SK-N-DZ (cell line): ENCODE data around the gene ADARB2.
"Not testable (repeated sequence)": the region's sequence is repeated elsewhere in the genome, so short reads cannot be mapped to it uniquely, and the experiment has no call there.

Experiments used
- DNase-seq: peaks from one replicate; pipeline ENCODE4 v3.0.0-alpha.2; 2015; ENCODE audit warnings: low spot score

ADARB2 gene

DNA sequence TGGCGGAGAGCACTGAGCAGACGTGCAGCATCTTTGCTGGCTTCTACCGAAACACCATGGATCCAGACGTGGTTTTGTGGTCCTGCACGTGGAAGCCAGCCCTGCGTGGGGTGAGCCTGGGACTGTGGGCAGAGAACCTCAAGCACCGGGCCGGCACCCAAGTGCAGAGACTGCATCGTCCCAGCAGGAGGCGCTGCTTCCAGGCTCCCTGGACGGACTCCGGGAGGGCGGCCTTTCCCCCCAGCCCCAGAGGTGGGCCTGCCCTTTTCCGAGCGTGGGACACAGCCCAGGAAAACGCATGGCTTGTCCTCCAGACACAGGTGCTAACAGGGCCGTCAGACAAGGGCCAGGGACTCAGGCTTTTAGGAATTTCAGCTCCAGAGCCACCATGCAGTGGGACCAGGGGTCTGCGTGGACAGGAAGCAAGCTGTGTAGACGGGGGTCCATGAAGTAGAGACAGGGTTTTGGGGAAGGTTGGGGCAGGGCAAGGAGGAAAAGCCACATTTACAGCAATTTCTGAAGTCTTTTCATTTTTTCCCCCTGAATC, 377.2 kb downstream of the ADARB2 start:
- DNase-seq: peak; percentile 26

DNA sequence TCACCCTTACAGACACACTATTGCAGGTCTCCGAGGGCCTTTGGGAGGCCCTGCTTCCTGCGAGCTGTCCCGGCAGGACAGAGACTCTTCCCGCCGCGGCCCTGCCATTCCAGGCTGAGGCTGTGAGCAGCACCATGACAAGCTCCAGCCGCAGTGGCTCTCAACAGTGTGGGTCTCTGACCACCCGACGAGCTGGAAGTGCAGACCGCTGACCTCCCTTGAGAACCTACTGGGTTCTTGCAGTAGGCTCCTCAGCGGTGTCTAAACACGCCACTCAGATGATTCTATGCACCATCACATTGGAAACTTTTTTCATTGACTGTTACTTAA, 377.7 kb downstream of the ADARB2 start:
- DNase-seq: no peak

DNA sequence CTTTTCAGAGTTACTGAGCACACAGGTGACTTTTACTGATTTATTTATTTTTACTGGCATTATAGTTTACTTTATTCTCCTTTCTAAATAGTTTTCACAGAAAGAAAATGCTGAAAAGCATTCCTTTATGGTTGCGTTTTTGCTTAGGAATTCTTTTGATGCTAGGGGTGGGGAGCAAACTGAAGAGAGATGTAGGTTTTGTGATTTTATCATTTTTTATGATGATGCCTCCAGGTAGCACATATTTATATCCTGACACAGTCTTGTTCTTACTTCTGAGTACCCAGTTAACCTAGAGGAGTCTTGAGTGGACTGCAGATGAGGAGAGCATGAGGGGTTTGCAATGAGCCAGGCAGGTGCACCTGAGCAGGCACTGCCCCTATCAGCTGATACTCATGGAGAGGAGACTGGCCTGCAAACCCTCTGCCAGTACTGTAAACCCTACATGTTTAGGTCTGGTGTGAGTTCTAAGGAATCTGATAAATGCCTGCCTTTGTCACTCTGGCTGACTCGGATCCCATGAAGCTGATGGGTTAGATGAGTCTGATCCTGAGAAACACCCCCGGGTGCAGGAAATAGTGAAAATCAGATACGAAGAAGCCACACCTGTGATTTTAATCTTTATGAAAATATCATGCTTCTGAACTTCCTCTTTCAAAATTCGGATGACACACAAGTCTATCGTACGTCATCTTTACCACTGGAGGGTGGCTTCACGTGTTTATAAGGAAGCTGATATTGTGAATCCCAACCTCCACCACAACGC, 378.3 kb downstream of the ADARB2 start:
- DNase-seq: no peak

DNA sequence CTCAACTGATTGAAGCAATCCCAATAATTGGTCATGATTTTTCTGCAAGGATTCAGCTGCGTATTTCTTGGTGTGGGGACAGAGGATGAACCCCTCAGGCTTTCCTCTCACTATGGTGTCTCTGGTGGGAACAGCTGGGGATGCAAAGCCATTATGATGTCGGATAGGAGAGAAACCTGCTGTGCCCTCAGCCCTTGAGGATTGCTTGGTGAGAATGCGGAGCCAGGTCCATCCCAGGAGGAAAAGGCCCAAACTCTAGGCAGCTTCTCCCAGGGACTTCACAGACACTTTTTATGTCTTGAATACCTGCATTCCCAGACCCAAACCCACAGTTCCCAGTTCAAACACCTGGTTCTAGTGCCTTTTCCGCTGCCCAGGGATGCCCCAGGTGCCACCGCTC, 379.2 kb downstream of the ADARB2 start:
- DNase-seq: no peak

DNA sequence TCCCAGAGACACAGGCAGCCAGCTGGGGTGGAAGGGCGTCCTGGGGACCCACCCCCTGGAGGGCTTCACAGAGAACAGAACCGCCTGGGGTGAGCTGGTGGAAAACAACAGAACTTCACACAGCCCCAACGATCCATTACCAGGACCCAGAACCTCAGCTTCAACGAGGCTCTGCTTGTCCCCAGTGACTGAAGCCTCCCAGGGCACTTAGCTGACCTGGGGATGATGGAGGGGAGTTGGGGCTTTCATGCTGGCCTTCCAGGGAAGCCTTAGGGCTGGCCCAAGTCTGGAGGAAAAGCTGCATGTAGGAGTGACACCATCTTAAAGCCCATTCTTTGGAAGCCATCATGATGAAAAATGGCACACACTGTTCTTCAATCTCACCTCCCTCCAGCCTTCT, 381.0 kb downstream of the ADARB2 start:
- DNase-seq: no peak

DNA sequence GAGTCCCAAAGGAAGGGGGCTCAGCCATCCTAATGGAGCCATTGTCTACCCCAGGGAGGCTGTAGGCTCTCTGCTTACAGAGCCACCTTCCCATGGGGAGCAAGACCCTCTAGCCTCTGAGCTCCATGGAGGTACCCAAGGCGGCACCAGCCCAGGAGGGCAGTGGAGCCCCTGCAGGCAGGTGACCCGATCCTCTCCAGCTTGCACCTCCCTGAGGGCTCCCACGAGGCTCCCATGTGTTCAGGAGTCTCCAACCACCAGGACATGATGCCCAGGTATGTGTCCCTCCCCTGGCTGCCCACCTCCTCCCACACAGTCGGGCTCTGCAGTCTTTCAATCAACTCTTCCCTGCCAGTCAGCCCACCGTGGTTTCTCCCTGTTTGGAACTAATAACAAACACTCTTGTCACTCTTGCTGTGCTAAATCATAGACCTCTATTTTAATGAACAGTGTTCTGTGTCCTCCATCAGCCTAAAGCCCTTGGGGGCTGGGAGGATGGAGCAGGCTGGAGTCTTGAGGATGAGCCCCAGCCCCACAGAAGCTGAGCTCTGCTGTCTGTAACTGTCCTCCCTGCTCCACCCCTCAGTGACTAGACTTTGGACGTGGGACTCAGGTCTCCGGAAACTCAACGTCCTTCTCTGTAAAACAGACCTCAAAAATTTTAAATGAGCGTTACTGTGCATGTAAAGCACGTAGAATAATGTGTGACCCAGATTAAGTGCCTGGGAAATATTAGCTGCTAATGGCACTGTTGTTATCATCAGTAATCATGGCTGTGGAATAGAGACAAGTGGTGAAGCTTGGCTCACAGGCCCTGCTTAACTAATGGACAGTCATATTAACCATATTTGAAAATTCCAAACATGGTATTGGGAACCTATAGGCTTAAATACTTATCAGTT, 382.3 kb downstream of the ADARB2 start:
- no peak for DNase-seq

DNA sequence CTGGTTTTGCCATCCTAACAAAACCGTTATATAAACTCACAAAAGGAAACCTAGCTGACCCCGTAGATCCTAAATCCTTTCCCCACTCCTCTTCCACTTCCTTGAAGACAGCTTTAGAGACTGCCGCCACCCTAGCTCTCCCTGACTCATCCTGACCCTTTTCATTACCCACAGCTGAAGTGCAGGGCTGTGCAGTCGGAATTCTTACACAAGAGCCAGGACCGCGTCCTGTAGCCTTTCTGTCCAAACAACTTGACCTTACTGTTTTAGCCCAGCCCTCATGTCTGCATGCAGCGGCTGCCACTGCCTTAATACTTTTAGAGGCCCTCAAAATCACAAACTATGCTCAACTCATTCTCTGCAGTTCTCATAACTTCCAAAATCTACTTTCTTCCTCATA, 385.0 kb downstream of the ADARB2 start:
- DNase-seq: not testable (repeated sequence)

DNA sequence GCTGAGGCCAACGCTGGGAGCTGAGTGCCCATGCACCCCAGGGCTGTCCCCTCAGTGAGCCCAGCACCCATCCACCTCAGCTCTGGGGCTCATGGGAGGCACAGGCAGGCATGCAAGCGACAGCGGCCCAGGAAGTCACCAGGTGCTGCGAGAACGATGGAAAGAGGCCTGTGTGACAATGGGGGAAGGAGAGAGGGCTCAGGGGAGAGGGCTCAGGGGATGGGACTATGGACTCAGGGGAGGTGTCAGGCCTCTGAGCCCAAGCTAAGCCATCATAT, 388.6 kb downstream of the ADARB2 start:
- no peak for DNase-seq

DNA sequence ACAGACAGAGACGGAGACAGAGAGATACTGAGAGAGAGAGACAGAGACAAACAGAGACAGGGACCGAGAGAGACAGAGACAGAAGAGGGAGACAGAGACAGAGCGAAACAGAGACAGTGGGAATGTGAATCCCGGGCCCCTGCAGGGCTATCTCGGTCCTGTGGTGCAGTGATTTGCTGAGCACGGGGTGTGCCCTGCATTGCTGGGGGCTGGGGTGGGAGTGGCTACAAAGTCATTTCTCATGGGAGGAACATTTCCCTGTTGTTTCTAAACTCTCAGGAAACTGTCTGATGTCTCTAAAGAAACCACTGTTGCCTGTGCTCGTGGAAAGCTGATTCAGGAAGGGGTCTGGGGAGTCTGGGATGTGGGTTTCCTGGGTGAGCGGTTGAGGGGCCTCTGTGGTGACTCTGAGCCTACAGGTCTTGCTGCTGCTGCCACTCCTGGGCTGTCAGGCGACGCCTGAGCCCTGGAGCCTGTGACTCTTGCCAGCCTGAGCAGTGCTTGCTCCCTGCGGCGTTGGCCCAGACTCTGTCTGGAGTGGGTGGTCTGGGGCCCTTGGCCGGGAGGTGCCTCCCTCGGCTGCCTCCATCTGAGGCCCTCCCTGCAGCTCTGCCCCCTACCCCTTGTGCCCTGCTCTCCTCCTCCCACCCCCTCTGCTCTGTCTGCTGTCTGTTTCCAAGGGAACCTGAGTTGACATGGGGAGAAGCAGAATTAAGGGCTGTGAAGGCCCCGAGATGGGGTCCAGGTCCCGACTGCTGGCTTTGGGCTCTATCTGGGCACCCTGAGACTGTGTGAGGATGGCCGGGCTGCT, 389.2 kb downstream of the ADARB2 start:
- DNase-seq: no peak

DNA sequence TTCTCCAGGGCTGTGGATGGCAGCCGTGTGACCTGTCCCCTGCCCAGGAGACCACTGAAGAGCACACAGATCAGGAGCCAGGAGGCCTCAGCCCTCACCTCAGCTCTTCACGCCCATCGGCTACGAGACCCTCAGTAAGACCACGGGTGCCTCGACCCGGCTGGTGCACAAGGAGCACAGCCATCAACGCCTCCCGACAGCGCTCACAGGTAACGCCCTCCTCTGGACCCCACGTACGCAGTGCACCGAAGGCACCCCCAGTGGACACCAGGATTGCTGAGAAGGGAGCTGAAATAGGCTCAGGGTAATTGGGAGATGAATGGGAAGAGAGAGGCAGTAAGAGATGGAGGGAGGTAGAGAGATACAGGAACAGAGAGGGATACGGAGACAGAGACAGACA, 389.8 kb downstream of the ADARB2 start:
- no peak for DNase-seq

DNA sequence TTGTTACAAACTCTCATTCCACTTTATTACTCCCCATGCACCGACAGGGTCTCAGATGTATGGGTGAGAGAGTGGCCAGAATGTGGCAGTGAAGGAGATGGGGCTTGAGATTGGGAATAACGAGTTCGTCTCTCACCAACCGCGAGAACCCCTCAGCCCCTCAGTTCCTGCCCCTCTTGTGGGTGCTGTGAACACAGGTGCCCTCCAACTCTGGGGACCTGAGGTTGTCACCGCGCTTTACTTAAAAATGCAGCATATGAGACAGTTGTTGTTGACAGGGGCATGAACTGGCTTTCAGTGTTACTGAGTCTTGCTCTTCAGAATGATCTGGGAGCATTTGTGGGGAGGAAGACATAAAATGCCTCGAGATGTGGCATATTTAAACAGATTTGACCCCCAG, 391.1 kb downstream of the ADARB2 start:
- no peak for DNase-seq

DNA sequence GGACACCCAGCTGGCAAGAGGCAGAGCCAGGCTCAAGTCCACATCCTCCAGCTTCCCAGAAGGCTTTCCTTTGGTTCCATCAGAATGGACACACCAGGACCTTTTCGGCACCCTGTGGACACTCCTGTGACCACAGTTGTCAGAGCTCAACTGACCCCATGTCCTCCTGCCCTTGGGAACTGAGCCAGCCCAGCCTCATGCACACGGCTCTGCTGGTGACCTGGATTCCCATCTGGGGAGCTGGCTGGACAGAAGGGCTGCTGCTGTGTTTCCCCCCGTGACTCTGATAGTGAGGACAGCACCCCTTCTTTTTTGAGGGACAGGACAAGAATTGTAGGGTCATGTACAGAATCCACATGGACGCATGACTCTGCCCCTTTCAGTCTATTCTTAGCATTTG, 392.0 kb downstream of the ADARB2 start:
- no peak for DNase-seq

DNA sequence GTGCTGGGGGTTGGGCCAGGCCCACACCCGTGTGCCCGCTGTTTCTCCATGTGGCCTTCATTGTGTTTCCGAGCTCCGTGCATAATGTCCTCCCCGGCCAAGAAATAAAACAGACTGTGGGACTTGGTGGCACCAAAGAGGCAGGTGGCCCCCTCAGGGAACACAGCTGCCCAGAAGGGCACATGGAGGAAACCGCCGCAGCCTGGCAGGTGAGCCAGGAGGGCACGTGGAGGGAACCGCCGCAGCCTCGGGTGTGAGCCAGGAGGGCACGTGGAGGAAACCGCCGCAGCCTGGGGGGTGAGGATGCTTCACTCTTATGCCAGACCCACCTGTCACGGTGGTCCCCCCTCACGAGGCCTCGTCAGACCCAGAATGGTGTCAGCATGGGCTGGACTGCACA, 392.5 kb downstream of the ADARB2 start:
- DNase-seq: no peak

DNA sequence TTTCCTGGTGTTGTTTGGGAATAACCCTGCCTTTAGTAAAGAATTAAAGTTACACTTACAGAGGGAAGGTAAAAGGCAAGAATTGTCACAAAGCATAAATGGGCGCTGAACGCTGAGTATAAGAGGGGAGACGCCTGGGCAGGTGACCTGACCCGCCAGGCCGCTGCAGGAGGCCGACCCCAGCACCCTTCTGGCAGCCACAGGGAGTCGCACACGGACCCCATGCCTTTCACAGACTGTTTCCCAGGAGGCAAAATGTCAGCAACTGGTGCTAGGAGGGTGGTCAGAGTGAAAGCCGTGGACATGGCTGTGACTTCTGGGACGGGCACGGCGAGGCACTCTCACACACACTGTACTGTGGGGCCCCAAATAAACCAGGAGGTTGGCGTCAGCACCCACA, 392.9 kb downstream of the ADARB2 start:
- no peak for DNase-seq

DNA sequence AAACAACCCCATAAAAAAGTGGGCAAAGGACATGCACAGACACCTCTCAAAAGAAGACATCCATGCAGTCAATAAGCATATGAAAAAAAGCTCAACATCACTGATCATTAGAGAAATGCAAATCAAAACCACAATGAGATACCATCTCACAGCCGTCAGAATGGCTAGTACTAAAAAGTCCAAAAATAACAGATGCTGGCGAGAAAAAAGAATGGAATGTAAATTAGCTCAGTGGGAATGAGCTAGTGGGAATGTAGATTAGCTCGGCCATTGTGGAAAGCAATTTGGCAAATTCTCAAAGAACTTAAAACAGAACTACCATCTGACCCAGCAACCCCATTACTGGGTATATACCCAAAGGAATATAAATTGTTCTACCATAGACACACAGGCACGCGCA, 394.1 kb downstream of the ADARB2 start:
- no peak for DNase-seq

DNA sequence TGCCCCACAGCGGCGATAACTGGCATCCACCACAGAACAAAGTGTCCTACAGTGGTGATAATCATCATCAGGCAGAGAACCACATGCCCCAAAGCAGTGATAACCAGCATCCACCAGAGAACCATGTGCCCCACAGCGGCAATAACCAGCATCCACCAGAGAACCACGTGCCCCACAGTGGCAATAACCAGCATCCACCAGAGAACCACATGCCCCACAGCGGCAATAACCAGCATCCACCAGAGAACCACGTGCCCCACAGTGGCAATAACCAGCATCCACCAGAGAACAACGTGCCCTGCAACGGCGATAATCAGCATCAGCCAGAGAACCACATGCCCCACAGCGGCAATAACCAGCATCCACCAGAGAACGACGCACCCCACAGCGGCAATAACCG, 396.3 kb downstream of the ADARB2 start:
- not testable (repeated sequence) for DNase-seq

DNA sequence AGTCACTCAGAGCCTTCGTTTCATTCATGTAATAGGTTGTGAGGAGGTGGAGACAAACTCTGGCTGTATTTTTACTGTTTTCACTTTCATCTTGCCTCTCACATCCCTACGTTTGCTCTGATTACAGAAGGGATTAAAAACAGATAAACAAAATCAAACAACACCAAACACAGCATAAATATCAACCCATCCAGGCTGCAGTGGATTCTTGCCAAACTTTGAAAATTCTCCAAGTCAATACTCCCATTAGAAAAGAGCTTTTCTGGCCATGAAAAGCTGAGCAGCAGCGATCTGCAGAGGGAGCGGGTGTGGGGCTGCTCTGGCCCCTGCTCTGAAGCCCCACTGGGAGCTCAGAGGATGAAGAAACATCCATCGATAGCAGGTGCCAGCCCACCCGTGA, 397.9 kb downstream of the ADARB2 start:
- DNase-seq: no peak

DNA sequence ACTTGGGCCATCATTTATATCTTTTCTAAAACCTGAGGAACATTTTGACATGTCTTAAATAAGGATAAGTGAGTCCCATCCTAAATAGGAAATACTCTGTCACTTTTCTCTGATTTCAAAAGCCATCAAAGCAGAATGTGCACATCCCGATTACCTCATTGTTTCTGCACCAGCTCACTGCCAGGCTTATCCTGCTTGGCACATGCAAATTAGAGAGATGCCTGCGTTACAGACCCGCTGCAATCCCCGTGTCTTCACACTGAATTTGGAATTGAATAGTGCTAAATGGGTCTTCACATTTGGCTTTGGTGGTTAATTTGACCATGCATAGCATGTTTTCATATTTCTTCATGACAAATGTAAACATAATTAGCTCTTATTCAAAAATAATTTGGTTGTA, 401.7 kb downstream of the ADARB2 start:
- DNase-seq: no peak

DNA sequence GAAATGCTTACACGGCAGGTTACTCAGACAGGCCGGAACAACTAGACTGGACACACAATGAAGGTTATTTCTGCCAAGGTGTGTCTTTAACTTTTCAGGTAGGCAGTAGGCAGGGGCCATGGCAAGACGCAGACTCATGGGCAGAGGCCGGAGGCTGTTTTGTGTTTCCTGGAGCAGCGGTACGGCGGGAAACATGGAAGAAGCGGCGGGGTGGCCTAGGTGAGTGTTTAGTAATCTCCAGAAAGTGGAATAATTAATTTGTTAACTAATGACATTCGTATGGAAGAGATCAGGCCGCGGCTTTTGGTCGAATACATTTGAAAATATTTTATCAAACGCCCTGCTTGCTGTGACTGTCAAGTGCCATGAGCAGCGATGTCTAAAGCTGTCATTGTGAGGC, 403.3 kb downstream of the ADARB2 start:
- DNase-seq: no peak

DNA sequence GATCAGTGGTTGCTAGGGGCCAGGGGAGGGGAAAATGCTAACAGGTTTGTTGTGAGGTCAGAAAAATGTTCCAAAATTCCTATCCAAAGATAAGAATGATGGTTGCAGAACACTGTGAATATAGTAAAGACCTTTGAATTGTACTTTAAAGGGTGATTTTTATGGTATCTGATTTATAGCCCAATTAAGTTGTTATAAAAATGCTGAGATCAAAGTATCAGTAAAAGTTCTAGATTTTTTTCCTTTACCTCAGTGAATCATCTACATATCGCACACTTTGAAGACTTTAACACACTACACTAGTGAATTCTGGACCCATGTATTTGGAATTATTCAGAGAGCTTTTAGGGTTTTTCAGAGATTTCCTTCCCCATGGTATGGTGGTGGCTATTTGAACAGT, 405.8 kb downstream of the ADARB2 start:
- DNase-seq: no peak

DNA sequence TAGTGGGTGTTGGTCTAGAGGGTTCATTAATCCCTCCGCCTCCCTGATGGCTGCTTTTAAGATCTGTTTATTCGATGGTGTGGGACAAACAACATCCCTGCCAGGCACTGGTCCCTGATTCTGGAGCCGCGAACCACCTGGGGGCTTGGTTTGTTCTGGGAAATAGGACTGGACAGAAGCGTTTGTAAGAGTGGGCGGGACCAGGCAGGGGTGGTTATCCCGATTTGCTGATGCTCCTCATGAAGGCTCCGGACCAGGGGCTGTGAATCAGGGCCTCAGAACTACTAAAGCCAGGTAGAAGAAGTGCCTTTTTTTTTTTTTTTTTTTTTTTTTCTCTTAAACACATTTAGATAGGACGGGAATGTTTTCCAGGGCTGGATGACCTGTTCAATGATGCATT, 407.7 kb downstream of the ADARB2 start:
- no peak for DNase-seq

DNA sequence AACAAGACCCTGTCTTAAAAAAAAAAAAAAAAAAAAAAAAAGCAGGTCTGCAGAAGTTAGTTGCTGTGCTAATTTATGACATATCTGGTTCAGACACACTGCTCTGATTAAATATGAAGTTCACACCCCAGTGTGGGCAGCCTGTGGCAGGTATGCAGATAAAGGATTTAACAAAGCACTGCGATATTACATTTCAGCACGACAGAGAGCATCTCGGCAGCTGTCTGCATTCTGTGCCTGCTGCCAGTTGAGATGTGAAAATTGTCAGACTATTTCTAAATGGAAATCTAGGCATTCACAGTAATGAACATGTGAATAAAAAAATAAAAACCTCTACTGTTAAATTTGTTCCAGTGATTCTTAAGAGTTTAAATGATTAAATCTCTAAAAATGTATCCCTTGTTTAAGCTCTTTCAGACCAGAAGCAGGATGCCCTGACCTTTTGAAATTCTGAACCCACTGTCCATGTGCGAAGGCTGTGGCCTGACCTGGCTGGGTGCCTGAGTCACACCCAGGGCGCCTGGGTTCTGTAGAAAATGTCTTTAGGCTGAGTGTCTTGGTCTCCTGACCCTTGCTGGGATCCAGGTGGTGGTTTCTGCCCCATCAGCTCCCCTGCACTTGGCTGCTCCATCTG, 408.2 kb downstream of the ADARB2 start:
- DNase-seq: no peak
